Natural killer cell treated with Interleukin-12 subunit alpha and Interleukin-12 subunit beta and Interleukin-15 and Interleukin-18, amount 100 ng/mL, for 72 hours (primary cell): ENCODE measurements around the gene NIPA2. TPM values are rescaled to one million over a fixed set of nuclear protein-coding genes. Genes with fewer than 3 reads are reported as not detected.

ENCODE experiments used
- ATAC-seq, 2 donors: fragments of 150-1000 bp; cut with Tn5 transposase in 1 of 2; sonication (Bioruptor Pico), chemical (Tn5 transposase) in 1 of 2; 2 replicates each; pipeline ENCODE4 v1.10.0; 2021
- DNase-seq: peaks from one replicate; pipeline ENCODE4 v3.0.0; 2022; ENCODE audit warnings: low spot score
- H3K27ac Mint-ChIP-seq, 2 donors: 1 replicate in 1 of 2; 2 replicates in 1 of 2; pipeline ENCODE4 v1.8.0; 2022; ENCODE audit warnings: mixed read lengths in 2 of 2, mild to moderate bottlenecking in 1 of 2, moderate library complexity in 1 of 2
- H3K27me3 Mint-ChIP-seq, 2 donors: 1 replicate in 1 of 2; 2 replicates in 1 of 2; pipeline ENCODE4 v1.8.0; 2022; ENCODE audit warnings: mixed read lengths in 2 of 2
- H3K36me3 Mint-ChIP-seq: one replicate; pipeline ENCODE4 v1.8.0; 2022; ENCODE audit warnings: mixed read lengths
- H3K4me1 Mint-ChIP-seq, 2 donors: 1 replicate in 1 of 2; 2 replicates in 1 of 2; pipeline ENCODE4 v1.8.0; 2022; ENCODE audit warnings: low read depth in 2 of 2, mixed read lengths in 2 of 2, mild to moderate bottlenecking in 1 of 2
- H3K4me3 Mint-ChIP-seq: one replicate; pipeline ENCODE4 v1.8.0; 2022; ENCODE audit warnings: mixed read lengths
- H3K9me3 Mint-ChIP-seq: 2 replicates; pipeline ENCODE4 v1.8.0; 2022; ENCODE audit warnings: mixed read lengths
- total RNA-seq, 2 donors: library from RNA; stranded (reverse); gene quantifications; one replicate each; pipeline ENCODE4 v1.2.3, GENCODE V29; 2022

NIPA2 gene
- total RNA-seq, 2 donors from 2014 or later = 72.2 to 102 TPM

DNA sequence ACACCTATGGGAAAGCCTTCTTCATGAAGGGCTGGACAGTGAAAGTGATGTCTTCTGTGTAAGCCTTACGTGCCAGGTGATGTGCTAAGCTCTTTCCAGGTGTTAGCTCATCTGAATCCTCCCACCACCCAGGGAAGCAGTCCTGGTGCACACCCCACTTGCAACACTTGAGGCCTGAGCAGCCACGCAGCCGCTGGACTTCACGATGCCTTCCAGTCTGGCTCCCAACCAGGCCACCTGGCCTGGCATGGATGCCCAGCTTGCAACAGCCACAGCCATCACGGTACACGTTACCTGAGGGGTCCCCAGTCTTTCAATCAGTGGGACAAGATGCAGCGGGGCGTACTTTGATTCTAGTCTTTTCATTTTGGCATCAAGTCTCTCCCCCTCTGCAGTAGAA lies 35.8 kb downstream of the NIPA2 start:
- Mint-ChIP-seq H3K36me3 (peaks cover 3% of the 10 kb centered on the region), H3K4me1 (no peaks in the 10 kb centered on the region), H3K4me3 (no peak overlapping the region), H3K27me3 (no peaks in the 10 kb centered on the region), H3K9me3 (no peaks in the 10 kb centered on the region), H3K27ac (no peak overlapping the region)
- no peak for DNase-seq
- ATAC-seq = no peak

DNA sequence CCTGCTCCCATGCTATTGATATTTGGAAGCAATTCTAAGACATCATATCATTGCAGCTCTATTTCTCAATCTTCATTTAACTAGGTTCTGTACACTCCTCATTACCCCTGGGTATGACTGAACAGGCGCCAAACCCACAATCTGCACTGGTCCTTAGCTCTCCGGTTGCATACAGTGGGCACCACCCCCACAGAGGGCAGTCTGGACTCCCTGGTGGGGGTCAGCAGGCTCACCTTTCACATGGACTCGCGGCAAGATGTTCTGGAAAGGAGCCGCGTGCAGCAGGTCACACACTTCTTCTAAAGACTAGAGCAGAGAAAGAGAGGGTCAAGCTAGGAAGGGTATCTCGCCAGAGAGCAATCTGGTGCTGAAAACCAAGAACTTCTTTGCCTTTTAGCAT lies 36.5 kb downstream of the NIPA2 start:
- ATAC-seq (no peak), DNase-seq (no peak)
- no peak overlapping the region for H3K4me3 Mint-ChIP-seq
- no peaks in the 10 kb centered on the region for H3K36me3 Mint-ChIP-seq
- no peaks in the 10 kb centered on the region for H3K27me3 Mint-ChIP-seq
- no peaks in the 10 kb centered on the region for H3K4me1 Mint-ChIP-seq
- no peaks in the 10 kb centered on the region for H3K9me3 Mint-ChIP-seq
- H3K27ac Mint-ChIP-seq = no peak overlapping the region

DNA sequence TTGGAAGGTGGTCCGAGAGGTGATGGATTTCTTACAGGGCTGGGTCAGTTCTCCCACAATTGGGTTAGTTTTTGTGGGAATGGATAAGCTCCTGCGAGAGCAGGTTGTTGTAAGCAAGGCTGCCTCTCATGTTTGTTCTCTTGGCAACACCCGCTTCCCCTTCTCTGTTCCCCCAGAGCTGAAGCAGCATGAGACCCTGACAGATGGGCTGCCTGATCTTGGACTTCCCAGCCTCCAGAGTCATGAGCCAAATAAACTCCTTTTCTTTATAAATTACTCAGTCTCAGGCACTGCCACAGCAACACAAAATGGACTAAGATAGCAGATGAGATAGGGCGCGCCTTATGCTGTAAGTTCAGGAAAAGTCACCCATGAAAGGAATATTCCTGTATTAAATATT lies 38.7 kb downstream of the NIPA2 start:
- no peaks in the 10 kb centered on the region for H3K36me3 Mint-ChIP-seq
- no peak overlapping the region for H3K4me3 Mint-ChIP-seq
- DNase-seq = no peak
- no peaks in the 10 kb centered on the region for H3K9me3 Mint-ChIP-seq
- ATAC-seq = no peak
- H3K4me1 Mint-ChIP-seq = no peaks in the 10 kb centered on the region
- no peaks in the 10 kb centered on the region for H3K27me3 Mint-ChIP-seq
- H3K27ac Mint-ChIP-seq = no peak overlapping the region

- Mint-ChIP-seq H3K4me1 (no peaks in the 10 kb centered on the region), H3K27me3 (no peaks in the 10 kb centered on the region), H3K27ac (no peak overlapping the region), H3K4me3 (no peak overlapping the region), H3K36me3 (no peaks in the 10 kb centered on the region), H3K9me3 (no peaks in the 10 kb centered on the region)
- DNase-seq = no peak
- ATAC-seq = no peak
Measured at GRCh38 chr15:22877607-22878006, 39.1 kb downstream of the NIPA2 start.

DNA sequence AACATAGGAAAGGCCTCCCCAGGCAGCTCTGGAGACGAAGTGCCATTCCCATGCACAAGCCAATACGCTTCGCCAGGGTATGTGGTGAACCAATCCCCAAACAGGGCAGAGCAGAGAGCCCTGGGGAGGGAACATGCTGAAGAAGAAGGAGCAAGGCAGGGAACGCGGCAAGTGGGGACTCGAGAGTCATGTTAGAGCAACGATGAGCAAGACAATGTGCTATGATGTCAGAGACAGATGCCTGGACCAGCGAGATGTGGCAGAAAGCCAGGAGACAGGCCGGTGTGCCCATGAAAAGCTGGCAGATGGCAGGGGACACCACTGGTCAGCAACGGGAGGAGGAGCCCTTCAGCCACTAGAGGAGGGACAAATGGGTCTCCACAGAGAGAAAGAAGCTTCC lies 39.6 kb downstream of the NIPA2 start:
- no peak overlapping the region for H3K27ac Mint-ChIP-seq
- H3K36me3 Mint-ChIP-seq = no peaks in the 10 kb centered on the region
- no peak for DNase-seq
- no peaks in the 10 kb centered on the region for H3K9me3 Mint-ChIP-seq
- no peak for ATAC-seq
- no peaks in the 10 kb centered on the region for H3K27me3 Mint-ChIP-seq
- H3K4me3 Mint-ChIP-seq = no peak overlapping the region
- no peaks in the 10 kb centered on the region for H3K4me1 Mint-ChIP-seq

- ATAC-seq (no peak), DNase-seq (no peak)
- no peak overlapping the region for H3K27ac Mint-ChIP-seq
- H3K4me3 Mint-ChIP-seq = no peak overlapping the region
- H3K36me3 Mint-ChIP-seq = no peaks in the 10 kb centered on the region
- H3K9me3 Mint-ChIP-seq = no peaks in the 10 kb centered on the region
- peaks cover 0 to 6% of the 10 kb centered on the region in 2 donors for H3K4me1 Mint-ChIP-seq
- H3K27me3 Mint-ChIP-seq = no peaks in the 10 kb centered on the region
Measured at GRCh38 chr15:22880068-22880980, 41.9 kb downstream of the NIPA2 start.

DNA sequence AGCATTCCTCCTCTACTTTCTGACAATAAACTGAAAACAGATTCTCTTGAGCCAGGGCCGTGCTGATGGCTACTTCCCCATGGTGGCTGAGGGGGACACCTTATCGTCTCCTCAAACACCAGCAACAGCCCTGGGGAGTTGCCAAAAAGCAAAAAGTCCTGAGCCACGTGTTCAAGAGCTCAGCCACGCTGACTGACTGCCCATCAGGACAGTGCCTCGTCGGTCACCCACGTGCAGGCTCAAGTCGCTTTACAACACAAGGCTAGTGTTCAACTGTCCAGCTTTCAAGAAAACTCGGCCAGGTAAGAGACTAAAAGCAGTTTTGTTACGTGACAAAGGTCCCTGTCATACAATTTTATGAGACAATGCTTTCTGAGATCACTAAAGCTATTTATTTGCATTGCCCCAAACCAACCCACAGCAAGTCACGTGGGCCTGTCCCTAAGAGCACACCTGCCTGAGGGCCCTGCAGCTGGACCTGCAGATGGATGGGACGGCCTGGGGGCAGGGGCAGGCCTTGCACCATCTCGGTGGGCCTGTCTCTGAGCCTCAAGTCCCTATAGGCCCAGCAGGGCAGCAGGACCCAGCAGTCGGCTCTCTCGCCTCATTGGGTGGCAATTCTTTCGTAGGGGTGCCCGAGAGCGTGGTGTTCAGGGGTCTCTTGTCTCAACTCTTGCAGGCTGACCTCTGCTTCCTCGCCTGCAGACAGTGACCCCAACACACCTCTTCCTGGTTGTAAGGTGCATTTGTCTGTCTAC lies 42.7 kb downstream of the NIPA2 start:
- ATAC-seq = no peak
- no peak for DNase-seq
- no peak overlapping the region for H3K27ac Mint-ChIP-seq
- H3K36me3 Mint-ChIP-seq = no peaks in the 10 kb centered on the region
- no peak overlapping the region for H3K4me3 Mint-ChIP-seq
- no peaks in the 10 kb centered on the region for H3K9me3 Mint-ChIP-seq
- H3K4me1 Mint-ChIP-seq = peaks cover 0 to 6% of the 10 kb centered on the region in 2 donors
- H3K27me3 Mint-ChIP-seq = no peaks in the 10 kb centered on the region

DNA sequence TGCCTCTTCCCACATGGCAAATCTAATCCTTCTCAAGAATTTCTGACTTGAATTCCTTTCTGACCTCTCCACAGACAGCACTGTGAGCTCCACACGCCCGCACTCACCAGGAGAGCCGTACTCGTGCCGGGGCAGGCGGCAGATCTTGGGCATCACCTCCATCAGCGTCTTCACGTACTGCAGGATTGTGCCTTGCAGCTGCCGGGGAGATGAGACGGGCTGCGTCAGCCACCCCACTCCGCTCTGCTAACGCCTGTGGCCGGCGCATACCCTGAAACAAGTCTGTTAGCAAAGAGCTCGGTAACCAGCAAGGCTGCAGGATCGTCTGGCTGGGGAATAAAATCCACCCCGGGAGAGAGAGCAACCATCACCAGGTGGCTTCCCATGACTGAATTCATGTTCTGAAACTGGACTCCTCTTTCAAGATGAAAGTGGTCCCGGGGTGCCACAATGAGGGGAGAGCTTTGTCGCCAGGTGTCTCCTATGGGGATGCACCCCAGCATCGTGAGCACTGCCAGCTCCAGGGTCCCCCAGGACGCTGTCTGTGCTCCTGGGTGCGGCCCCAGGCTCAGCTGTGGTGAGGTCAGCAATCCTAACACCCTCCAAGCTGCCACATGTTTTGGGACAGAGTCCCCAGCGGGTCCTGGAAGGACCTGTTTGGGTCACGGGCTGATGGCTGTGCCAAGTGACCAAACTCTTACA lies 43.4 kb downstream of the NIPA2 start:
- DNase-seq = no peak
- Mint-ChIP-seq H3K36me3 (no peaks in the 10 kb centered on the region), H3K9me3 (no peaks in the 10 kb centered on the region), H3K4me1 (peaks cover 0 to 6% of the 10 kb centered on the region in 2 donors), H3K27me3 (no peaks in the 10 kb centered on the region), H3K4me3 (no peak overlapping the region), H3K27ac (peak overlapping the region in 1 of 2 donors; percentile 19)
- no peak for ATAC-seq

DNA sequence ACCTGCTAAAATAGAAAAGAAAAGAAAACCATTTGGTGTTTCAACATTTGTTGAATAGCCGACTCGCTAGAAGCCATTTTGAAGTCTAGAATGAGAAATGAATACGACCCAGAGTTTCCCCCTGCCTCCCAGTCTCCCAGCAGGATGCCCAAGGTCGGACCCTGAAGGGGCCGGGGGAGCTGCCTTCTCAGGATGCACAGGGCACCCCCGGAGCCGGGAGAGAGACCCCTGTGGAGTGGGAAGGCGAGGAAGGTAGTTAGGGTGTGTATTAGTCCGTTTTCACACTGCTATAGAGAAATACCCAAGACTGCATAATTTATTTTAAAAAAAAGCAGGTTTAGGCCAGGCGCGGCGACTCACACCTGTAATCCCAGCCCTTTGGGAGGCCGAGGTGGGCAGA lies 44.7 kb downstream of the NIPA2 start:
- Mint-ChIP-seq H3K4me1 (peaks cover 0 to 6% of the 10 kb centered on the region in 2 donors), H3K9me3 (no peaks in the 10 kb centered on the region), H3K36me3 (no peaks in the 10 kb centered on the region), H3K27ac (no peak overlapping the region), H3K27me3 (no peaks in the 10 kb centered on the region), H3K4me3 (no peak overlapping the region)
- ATAC-seq = no peak
- DNase-seq = no peak

DNA sequence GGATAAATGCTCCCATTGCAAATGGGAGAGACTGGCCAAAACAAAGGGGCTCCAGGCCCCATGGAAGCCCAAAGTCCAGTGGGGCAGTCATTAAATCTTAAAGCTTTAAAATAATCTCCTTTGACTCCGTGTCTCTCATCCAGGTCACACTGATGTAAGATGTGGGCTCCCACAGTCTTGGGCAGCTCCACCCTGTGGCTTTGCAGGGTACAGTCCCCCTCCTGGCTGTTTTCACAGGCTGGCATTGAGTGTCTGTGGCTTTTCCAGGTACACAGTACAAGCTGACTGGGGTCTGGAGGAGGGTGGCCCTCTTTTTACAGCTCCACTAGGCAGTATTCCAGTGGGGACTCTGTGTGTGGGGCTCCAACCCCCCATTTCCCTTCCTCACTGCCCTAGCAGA lies 45.9 kb downstream of the NIPA2 start:
- H3K4me3 Mint-ChIP-seq = no peak overlapping the region
- H3K9me3 Mint-ChIP-seq = no peaks in the 10 kb centered on the region
- H3K4me1 Mint-ChIP-seq = peaks cover 0 to 6% of the 10 kb centered on the region in 2 donors
- H3K27ac Mint-ChIP-seq = no peak overlapping the region
- no peak for ATAC-seq
- no peaks in the 10 kb centered on the region for H3K36me3 Mint-ChIP-seq
- DNase-seq = no peak
- no peaks in the 10 kb centered on the region for H3K27me3 Mint-ChIP-seq

DNA sequence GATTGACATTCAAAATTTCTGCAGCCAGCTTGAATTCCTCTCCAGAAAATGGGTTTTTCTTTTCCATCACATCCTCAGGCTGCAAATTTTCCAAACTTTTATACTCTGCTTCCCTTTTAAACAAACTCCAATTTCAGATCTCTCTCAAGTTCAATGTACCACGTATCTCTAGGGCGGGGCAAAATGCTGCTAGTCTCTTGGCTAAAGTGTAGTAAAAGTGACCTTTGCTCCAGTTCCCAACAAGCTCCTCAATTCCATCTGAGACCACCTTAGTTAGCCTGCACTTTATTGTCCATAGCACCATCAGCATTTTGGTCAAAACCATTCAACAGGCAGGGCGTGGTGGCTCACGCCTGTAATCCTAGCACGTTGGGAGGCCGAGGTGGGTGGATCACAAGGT lies 46.7 kb downstream of the NIPA2 start:
- no peak overlapping the region for H3K27ac Mint-ChIP-seq
- peaks cover 0 to 6% of the 10 kb centered on the region in 2 donors for H3K4me1 Mint-ChIP-seq
- H3K27me3 Mint-ChIP-seq = no peaks in the 10 kb centered on the region
- ATAC-seq (no peak), DNase-seq (no peak)
- H3K36me3 Mint-ChIP-seq = no peaks in the 10 kb centered on the region
- H3K4me3 Mint-ChIP-seq = no peak overlapping the region
- H3K9me3 Mint-ChIP-seq = no peaks in the 10 kb centered on the region

- Mint-ChIP-seq H3K9me3 (no peaks in the 10 kb centered on the region), H3K4me1 (peaks cover 0 to 6% of the 10 kb centered on the region in 2 donors), H3K36me3 (no peaks in the 10 kb centered on the region), H3K27me3 (no peaks in the 10 kb centered on the region), H3K4me3 (no peak overlapping the region), H3K27ac (no peak overlapping the region)
- ATAC-seq (peak in 1 of 2 donors; percentile 40), DNase-seq (no peak)
Measured at GRCh38 chr15:22887157-22887951, 48.9 kb downstream of the NIPA2 start.

GRCh38 chr15:22888120-22888859 lies 49.8 kb downstream of the NIPA2 start:
- ATAC-seq (no peak), DNase-seq (no peak)
- Mint-ChIP-seq H3K27me3 (no peaks in the 10 kb centered on the region), H3K4me3 (no peak overlapping the region), H3K27ac (no peak overlapping the region), H3K36me3 (no peaks in the 10 kb centered on the region), H3K9me3 (no peaks in the 10 kb centered on the region), H3K4me1 (peaks cover 0 to 6% of the 10 kb centered on the region in 2 donors)
